Heart left ventricle (tissue), 13 donors: ENCODE measurements around the gene GANC.

Experiments
- POLR2A ChIP-seq, 2 donors: fragments of 450-650 bp; IDR thresholded peaks; one replicate each; pipeline ENCODE4 v1.6.1; 2017; ENCODE audit warnings: antibody characterized with exemption in 2 of 2, mild to moderate bottlenecking in 2 of 2, moderate library complexity in 2 of 2
- TF ChIP-seq, protein P1 (sequence below), 12 donors: fragments of 200-600 bp; sonication (generic) in 4 of 12; IDR thresholded peaks; one replicate each; pipeline versions ENCODE4 v1.5.0 to v1.8.0; 2018 to 2022; ENCODE audit warnings: antibody characterized with exemption in 12 of 12, mild to moderate bottlenecking in 5 of 12
- donor health status: ischemic (EF 13 %, LVEDD 7.1; RV severe dilation, severe dysfunction).
- donor health status: DM: no; HTN: yes; CAD: no.
- donor health status: DM: no; HTN: no; CAD: no.
- donor health status: ischemic (EF 25% LVEDD 6.9; RV normal size, moderate dysfunction).
- donor health status: ischemic (EF 25% LVEDD 5.7; RV mildly dilated, moderate dysfunction).
- donor health status: ischemic (EF 35%, LVEDD 5.7; RV mildly dilated, moderate dysfunction).
- donor health status: nonischemic (EF 11% LVEDD 7.7; RV severe dilation, severe dysfunction).
- donor health status: DM: yes; HTN: yes; CAD: no.
- donor health status: PGD.
- donor health status: ischemic (EF 29% LVEDD 5.4; RV normal size, mild dysfunction).
- donor health status: nonischemic (EF 23%, LVEDD 6.1; RV moderate dilation, normal function).

DNA sequence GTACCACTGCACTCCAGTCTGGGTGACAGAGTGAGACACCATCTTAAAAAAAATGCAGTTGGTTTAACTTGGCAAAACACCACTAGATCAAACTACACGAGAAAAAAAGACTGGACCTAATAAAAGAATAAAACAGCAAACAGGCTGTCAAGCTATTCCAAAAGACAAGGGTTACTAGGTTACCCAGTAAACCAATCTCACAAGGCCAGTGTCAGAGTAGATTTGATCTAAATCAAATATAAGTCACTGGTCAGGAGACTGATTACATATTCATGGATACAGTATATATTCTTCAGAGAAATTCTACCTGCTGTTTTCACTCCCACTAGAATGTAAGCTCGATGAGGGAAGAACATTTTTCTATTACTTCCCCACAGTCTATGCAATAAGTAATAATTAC, 2.5 kb upstream of the GANC start:
- TF ChIP-seq, protein P1, sequence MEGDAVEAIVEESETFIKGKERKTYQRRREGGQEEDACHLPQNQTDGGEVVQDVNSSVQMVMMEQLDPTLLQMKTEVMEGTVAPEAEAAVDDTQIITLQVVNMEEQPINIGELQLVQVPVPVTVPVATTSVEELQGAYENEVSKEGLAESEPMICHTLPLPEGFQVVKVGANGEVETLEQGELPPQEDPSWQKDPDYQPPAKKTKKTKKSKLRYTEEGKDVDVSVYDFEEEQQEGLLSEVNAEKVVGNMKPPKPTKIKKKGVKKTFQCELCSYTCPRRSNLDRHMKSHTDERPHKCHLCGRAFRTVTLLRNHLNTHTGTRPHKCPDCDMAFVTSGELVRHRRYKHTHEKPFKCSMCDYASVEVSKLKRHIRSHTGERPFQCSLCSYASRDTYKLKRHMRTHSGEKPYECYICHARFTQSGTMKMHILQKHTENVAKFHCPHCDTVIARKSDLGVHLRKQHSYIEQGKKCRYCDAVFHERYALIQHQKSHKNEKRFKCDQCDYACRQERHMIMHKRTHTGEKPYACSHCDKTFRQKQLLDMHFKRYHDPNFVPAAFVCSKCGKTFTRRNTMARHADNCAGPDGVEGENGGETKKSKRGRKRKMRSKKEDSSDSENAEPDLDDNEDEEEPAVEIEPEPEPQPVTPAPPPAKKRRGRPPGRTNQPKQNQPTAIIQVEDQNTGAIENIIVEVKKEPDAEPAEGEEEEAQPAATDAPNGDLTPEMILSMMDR (IDR thresholded peaks at IDR 0.05): no peak
- TF ChIP-seq POLR2A (IDR thresholded peaks at IDR 0.05): no peak
